Activated T-cell treated with anti-CD3 and anti-CD28 coated beads for 48 hours (primary cell): ENCODE measurements around the gene CSTB.

ENCODE experiments used
- DNase-seq: peaks from one replicate; pipeline ENCODE4 v3.0.0-alpha.2; 2020; ENCODE audit warnings: low read depth

CSTB gene

GRCh38 chr21:43790010-43790524, 14.0 kb upstream of the CSTB start:
- DNase-seq, result no peak

DNA sequence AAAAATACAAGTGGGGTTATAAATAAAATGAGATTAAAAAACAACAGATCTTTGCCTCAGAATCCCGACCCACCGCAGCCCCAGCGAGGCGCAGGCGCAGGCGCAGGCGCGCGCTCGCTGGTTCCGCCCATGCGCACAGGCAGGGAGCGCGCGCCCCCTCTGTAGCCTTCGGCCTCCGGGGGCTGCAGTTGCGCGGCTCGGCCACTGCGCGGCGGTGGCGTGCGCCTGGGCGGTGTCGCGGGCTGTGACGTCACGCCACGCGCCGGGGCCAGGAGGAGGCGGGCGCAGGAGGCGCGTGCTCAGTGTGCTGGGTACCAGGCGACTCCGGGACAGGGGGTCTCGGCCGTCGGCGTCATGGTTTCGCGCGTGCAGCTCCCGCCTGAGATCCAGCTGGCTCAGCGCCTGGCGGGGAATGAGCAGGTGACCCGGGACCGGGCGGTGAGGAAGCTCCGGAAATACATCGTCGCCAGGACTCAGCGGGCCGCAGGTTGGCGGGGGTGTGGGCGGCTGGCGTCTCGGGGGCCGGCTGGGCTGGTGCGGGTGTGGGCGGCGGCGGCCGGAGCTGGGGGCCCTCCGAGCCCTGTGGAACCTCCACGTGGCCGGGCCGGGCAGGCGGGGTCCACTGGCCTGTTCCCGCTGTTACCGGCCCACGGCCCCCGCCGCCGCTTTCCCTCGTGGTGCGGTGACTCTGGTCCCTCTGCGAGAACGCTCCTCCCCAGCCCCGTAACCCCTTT, 13.3 kb upstream of the CSTB start, which contains the start of gene RRP1:
TSS of gene RRP1 (plus strand) at position 302 of the 734 bp plus-strand sequence. CDS start at position 355, 53 bp downstream.
- DNase-seq, result peak; percentile 98

GRCh38 chr21:43786807-43787440, 10.8 kb upstream of the CSTB start:
- DNase-seq, result no peak

DNA sequence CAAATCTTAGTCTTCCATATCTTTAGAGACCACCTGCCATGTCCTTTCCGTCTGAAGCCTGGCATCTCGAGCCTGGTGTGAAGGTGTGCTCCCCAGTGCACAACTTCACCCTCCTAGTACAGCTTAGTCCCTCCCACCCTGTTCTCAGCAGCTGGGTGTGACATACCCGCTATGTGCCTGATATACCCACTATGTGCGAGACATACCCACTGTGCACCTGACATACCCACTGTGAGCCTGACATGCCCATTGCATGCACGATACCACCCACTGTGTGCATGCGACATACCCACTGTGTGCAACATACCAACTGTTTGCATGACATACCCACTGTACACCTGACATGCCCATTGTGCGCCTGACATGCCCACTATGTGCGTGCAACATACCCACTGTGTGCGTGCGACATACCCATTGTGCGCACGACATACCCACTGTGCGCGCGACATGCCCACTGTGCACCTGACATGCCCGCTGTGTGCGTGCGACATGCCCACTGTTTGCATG, 10.2 kb upstream of the CSTB start:
- no peak for DNase-seq

GRCh38 chr21:43785134-43785533, 9.0 kb upstream of the CSTB start:
- DNase-seq, result no peak

DNA sequence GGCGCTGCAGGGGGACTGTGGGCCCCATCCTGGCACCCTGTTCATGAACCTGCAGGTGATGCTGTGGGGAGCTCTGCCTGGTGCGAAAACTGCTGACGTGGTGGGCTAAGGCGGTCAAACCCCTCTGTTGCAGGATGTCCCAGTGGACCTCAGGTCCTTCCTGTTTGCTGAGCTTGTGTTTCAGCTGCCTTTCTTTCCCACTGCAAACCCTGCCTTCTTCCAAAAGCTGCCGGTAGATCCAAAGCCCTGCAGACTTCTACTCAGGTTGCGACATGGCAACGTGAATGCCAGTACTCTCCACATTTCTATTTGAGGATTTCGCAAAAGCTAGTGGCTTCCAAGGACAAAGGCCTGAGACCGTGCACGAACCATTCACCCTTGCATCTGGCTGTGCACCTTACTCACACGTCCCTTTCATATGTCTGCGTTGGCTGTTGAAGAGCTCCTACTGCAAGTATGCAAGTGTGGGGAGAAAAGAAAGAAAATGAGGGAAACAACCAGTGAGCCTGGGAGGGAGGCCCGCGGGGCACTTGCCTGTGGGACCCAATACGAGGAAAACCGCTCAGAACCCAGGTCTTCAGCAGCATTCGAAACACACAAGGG, 7.1 kb upstream of the CSTB start:
- no peak for DNase-seq

- no peak for DNase-seq
These were observed 6.5 kb upstream of the CSTB start for GRCh38 chr21:43782431-43783097.

- DNase-seq, result no peak
These were observed 5.7 kb upstream of the CSTB start for GRCh38 chr21:43781846-43782245.

DNA sequence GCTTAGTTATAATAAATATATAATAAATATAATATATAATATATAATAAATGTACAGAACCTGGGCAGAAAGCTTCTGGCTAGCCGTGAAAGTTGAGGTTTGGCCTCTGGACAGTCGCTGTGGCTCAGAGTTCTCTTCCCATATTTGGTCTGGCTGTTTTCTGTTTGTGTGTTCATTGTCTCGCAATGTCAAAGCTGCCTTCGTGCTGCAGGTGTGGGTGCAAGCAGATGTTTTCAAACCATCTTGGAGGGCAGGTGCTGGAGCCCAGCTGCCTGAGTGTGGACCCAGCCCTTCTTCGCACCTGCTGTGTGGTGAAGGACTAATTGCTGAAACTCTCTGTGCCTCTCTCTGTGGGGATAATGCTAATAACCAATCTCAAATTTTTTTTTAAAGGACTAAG, 3.6 kb upstream of the CSTB start:
- no peak for DNase-seq

- DNase-seq, result no peak
These were observed 2.6 kb upstream of the CSTB start for GRCh38 chr21:43778469-43779335.

GRCh38 chr21:43777953-43778352, 1.8 kb upstream of the CSTB start:
- DNase-seq, result no peak

DNA sequence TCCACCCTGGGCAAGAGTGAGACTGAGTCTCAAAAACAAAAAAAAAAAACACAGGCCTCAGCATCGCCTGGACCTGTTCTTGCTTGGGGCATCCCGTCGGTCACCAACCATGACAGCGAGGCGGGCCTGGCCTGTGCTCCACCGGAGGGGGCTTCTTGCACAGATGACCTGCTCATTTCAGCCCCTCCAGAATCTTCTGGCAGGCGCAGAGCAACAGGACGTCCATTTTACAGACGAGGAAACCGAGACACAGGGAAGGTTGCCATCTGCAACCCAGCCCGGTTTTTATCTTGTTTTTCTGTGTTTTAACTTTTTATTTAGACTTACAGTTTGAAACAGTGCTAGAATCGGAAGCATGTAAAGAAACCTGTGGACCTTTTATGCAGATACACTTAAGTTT, 918 bp downstream of the CSTB start:
- DNase-seq, result no peak

- DNase-seq, result no peak
These were observed 1.9 kb downstream of the CSTB start for GRCh38 chr21:43774163-43774562.

DNA sequence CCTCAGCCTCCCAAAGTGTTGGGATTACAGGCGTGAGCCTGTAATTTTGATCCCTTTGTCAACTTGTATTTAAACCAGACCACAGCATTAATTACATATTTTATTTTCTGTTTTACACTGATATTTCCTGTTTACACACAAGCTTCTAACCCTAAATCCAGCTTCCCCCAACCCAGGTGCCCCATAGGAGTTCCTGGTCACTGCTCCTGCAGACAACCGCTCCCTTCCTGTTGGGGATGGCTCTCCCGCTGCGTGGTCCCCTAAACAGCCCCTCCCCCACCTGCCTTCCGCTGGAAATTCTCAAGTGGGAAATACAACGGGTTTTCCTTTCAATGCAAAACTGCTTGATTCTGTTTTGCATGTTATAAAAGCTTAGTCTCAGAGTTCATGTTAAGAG, 3.7 kb downstream of the CSTB start:
- no peak for DNase-seq

DNA sequence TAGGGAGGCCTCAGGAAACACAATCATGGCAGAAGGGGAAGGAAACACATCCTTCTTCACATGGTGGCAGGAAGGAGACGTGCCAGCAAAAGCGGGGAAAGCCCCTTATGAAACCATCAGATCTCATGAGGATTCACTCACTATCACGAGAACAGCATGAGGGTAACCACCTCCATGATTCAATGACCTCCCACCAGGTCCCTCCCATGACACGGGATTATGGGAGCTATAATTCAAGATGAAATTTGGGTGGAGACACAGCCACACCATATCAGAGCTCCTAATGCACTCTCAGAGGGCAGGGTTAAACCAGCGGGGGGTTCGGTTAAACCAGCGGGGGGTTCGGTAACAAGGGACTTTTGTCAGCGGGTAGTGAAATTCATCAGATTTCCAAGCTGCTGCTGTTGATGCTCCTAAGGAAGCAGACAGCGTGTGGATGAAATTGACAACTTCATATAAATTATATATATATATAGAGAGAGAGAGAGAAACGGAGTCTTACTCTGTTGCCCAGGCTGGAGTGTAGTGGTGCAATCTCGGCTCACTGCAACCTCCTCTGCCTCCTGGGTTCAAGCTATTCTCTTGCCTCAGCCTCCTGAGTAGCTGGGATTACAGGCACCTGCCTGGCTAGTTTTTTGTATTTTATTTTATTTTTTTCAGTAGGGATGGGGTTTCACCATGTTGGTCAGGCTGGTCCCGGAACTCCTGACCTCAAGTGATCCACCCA, 4.2 kb downstream of the CSTB start:
- DNase-seq, result no peak

DNA sequence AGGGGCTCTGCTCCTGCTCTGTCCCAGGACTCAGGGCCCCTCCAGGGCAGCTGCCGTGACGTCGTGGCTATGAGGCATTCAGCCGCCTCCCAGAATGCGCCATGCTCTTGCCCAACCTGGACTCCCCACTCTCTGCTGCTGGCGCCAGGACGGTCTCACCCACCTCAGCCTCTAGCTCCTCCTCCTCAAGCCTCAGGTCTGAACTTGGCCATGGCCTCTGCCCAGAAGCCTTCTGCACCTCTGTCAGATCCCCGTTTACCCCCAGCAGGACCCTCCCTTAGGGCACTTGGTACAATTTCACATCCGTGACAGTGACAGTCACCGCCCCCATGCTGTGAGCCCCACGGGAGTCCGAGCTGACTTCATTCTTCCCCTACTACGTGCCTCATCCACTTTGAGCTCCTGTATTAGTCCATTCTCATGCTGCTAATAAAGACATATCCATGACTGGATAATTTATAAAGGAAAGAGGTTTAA, 4.9 kb downstream of the CSTB start:
- DNase-seq, result no peak

DNA sequence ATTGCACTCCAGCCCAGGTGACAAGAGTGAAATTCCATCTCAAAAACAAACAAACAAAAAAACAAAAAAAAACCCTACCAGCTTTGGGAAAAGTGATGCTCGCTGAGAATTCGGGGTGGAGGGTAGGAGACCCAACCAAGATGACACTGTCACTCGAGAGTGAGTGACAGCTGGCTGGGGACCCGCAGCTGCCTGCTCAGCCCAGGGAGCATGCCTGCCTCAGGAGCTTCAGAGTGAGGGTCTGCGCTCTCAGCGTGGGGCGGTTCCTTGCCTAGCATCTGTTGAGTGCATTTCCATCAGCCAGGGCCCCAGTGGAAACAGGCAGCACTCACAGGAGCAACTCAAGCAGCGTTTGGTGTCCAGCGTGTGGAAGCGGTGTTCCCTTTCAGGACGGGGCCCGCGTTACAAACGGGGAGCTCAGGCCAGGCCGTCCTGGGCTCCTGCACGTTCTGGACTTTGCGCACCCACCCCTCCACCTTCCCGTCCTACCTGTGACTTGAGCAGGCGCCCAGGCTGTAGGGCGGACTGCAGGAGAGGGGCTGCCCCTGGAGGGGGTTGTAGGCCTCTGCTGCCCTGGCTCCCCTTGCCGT, 5.9 kb downstream of the CSTB start:
- no peak for DNase-seq

DNA sequence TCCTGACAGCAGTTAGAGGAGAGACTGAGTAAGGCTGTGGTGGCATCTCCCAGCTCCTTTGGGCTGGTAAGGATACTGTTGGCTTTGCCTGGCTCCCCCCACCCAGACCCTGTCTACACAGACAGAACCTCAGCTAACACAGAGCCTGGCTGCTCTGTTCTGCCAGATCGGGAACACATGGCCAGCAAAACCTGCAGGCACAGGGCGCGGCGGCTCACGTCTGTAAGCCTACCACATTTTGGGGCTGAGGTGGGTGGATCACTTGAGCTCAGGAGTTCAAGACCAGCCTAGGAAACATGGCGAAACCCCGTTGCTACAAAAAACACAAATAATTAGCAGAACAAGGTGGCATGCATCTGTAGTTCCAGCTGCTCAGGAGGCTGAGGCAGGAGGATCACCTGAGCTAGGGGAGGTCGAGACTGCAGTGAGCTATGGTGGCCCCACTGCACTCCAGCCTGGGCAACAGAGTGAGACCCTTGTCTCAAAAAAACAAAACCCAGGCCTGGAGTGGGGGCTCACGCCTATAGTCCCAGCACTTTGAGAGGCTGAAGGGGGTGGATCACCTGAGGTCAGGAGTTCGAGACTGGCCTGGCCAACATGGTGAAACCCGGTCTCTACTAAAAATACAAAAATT, 6.7 kb downstream of the CSTB start:
- DNase-seq, result no peak

DNA sequence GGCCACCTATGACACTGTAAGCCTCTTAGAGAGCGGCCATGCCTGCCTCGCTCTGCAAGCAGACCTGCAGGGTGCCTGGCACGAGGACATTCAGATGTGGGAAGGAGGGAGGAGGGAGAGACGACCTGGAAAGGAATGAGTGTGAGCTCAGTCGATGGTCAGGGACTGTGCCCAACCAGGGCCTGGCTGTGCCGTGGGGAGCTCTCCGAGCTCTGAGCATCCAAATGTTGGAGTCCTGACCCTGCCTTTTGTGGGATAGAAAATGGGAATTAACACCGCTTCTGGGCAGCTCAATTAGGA, 7.3 kb downstream of the CSTB start:
- no peak for DNase-seq
